ENCODE measurements around the gene CLK3. TPM values are rescaled to one million over a fixed set of nuclear protein-coding genes. Genes with fewer than 3 reads are reported as not detected.

Gene CLK3
- total and polyA plus RNA-seq, 2 experiments from 2014 or later = 100 to 319 TPM

- Histone ChIP-seq H3K27me3 (no peaks in the 10 kb centered on the region), H3K27ac (peak overlapping the region; percentile 97), H3K9me3 (ENCODE audit: low read depth) (no peaks in the 10 kb centered on the region), H3K4me1 (ENCODE audit: low read depth) (peaks cover 11% of the 10 kb centered on the region), H3K36me3 (peaks cover 25% of the 10 kb centered on the region), H3K4me3 (peak overlapping the region; percentile 94)
- TF ChIP-seq CTCF (IDR thresholded peaks at IDR 0.05; ENCODE audit: low read depth, low read length) = no peak
- no peak for DNase-seq (ENCODE audit: low read depth in 1 of 2, low spot score in 1 of 2)
These were observed 1.4 kb downstream of the CLK3 start for GRCh38 chr15:74616996-74617395.

GRCh38 chr15:74618841-74619596 lies 3.4 kb downstream of the CLK3 start:
- peaks cover 11% of the 10 kb centered on the region for H3K4me1 ChIP-seq (ENCODE audit: low read depth)
- H3K27ac ChIP-seq = no peak overlapping the region
- peaks cover 45% of the 10 kb centered on the region for H3K36me3 ChIP-seq
- no peak overlapping the region for H3K4me3 ChIP-seq
- H3K27me3 ChIP-seq = no peaks in the 10 kb centered on the region
- DNase-seq (ENCODE audit: low read depth in 1 of 2, low spot score in 1 of 2) = no peak
- no peaks in the 10 kb centered on the region for H3K9me3 ChIP-seq (ENCODE audit: low read depth)
- no peak for TF ChIP-seq CTCF (IDR thresholded peaks at IDR 0.05; ENCODE audit: low read depth, low read length)

GRCh38 chr15:74619916-74620635 lies 4.4 kb downstream of the CLK3 start:
- no peaks in the 10 kb centered on the region for H3K9me3 ChIP-seq (ENCODE audit: low read depth)
- peaks cover 11% of the 10 kb centered on the region for H3K4me1 ChIP-seq (ENCODE audit: low read depth)
- no peak for DNase-seq (ENCODE audit: low read depth in 1 of 2, low spot score in 1 of 2)
- H3K27me3 ChIP-seq = no peaks in the 10 kb centered on the region
- no peak overlapping the region for H3K4me3 ChIP-seq
- no peak overlapping the region for H3K27ac ChIP-seq
- TF ChIP-seq CTCF (IDR thresholded peaks at IDR 0.05; ENCODE audit: low read depth, low read length) = no peak
- peaks cover 56% of the 10 kb centered on the region for H3K36me3 ChIP-seq

GRCh38 chr15:74620636-74621545 lies 5.3 kb downstream of the CLK3 start:
- peaks cover 64% of the 10 kb centered on the region for H3K36me3 ChIP-seq
- no peak overlapping the region for H3K27ac ChIP-seq
- H3K4me1 ChIP-seq (ENCODE audit: low read depth) = peaks cover 11% of the 10 kb centered on the region
- peak; percentile 68 to 73 for DNase-seq (ENCODE audit: low read depth in 1 of 2, low spot score in 1 of 2)
- no peaks in the 10 kb centered on the region for H3K27me3 ChIP-seq
- no peaks in the 10 kb centered on the region for H3K9me3 ChIP-seq (ENCODE audit: low read depth)
- H3K4me3 ChIP-seq = no peak overlapping the region
- TF ChIP-seq CTCF (IDR thresholded peaks at IDR 0.05; ENCODE audit: low read depth, low read length) = peak; percentile 91

GRCh38 chr15:74621546-74621920 lies 5.9 kb downstream of the CLK3 start:
- no peak for DNase-seq (ENCODE audit: low read depth in 1 of 2, low spot score in 1 of 2)
- no peak for TF ChIP-seq CTCF (IDR thresholded peaks at IDR 0.05; ENCODE audit: low read depth, low read length)
- Histone ChIP-seq H3K9me3 (ENCODE audit: low read depth) (no peaks in the 10 kb centered on the region), H3K27ac (no peak overlapping the region), H3K4me1 (ENCODE audit: low read depth) (peaks cover 11% of the 10 kb centered on the region), H3K27me3 (no peaks in the 10 kb centered on the region), H3K36me3 (peaks cover 70% of the 10 kb centered on the region), H3K4me3 (no peak overlapping the region)
